Rectal smooth muscle tissue (tissue), 1 donor: Measurements from ENCODE around the gene SCP2.

ENCODE experiments used
- H3K27ac ChIP-seq: one replicate; pipeline ENCODE4 v1.7.0; 2013; ENCODE audit warnings: low read depth, low read length, inconsistent platforms
- H3K27me3 ChIP-seq: one replicate; pipeline ENCODE4 v1.7.0; 2013; ENCODE audit warnings: low read length; ENCODE audit not compliant: control insufficient read depth, insufficient read depth
- H3K36me3 ChIP-seq: one replicate; pipeline ENCODE4 v1.7.0; 2013; ENCODE audit warnings: low read length; ENCODE audit not compliant: control insufficient read depth, insufficient read depth
- H3K4me1 ChIP-seq: one replicate; pipeline ENCODE4 v1.7.0; 2013; ENCODE audit warnings: low read length; ENCODE audit not compliant: control insufficient read depth, insufficient read depth
- H3K4me3 ChIP-seq: one replicate; pipeline ENCODE4 v1.7.0; 2013; ENCODE audit warnings: low read length
- H3K9ac ChIP-seq: one replicate; pipeline ENCODE4 v1.7.0; 2013; ENCODE audit warnings: low read length

Gene SCP2

GRCh38 chr1:52907068-52907811 lies 19.8 kb upstream of the SCP2 start:
- no peak overlapping the region for H3K4me3 ChIP-seq
- peaks cover 3% of the 10 kb centered on the region for H3K36me3 ChIP-seq
- no peaks in the 10 kb centered on the region for H3K27me3 ChIP-seq
- no peaks in the 10 kb centered on the region for H3K4me1 ChIP-seq
- no peak overlapping the region for H3K27ac ChIP-seq
- H3K9ac ChIP-seq = no peak overlapping the region

- Histone ChIP-seq H3K4me1 (no peaks in the 10 kb centered on the region), H3K36me3 (peaks cover 3% of the 10 kb centered on the region), H3K4me3 (no peak overlapping the region), H3K27ac (no peak overlapping the region), H3K27me3 (no peaks in the 10 kb centered on the region), H3K9ac (no peak overlapping the region)
These were observed 19.3 kb upstream of the SCP2 start for GRCh38 chr1:52907812-52908153.

- H3K9ac ChIP-seq = no peak overlapping the region
- no peak overlapping the region for H3K4me3 ChIP-seq
- H3K27me3 ChIP-seq = no peaks in the 10 kb centered on the region
- H3K27ac ChIP-seq = no peak overlapping the region
- H3K36me3 ChIP-seq = peaks cover 3% of the 10 kb centered on the region
- no peaks in the 10 kb centered on the region for H3K4me1 ChIP-seq
These were observed 15.5 kb upstream of the SCP2 start for GRCh38 chr1:52911541-52911940.

- Histone ChIP-seq H3K36me3 (peaks cover under 1% of the 10 kb centered on the region), H3K4me1 (no peaks in the 10 kb centered on the region), H3K9ac (no peak overlapping the region), H3K4me3 (no peak overlapping the region), H3K27me3 (no peaks in the 10 kb centered on the region), H3K27ac (no peak overlapping the region)
These were observed 14.1 kb upstream of the SCP2 start for GRCh38 chr1:52913014-52913413.

- H3K9ac ChIP-seq = no peak overlapping the region
- H3K4me3 ChIP-seq = no peak overlapping the region
- no peak overlapping the region for H3K27ac ChIP-seq
These were observed 13.5 kb upstream of the SCP2 start for GRCh38 chr1:52913537-52913936.

GRCh38 chr1:52914463-52914862 lies 12.6 kb upstream of the SCP2 start:
- Histone ChIP-seq H3K27me3 (no peaks in the 10 kb centered on the region), H3K4me3 (no peak overlapping the region), H3K9ac (no peak overlapping the region), H3K27ac (no peak overlapping the region), H3K36me3 (no peaks in the 10 kb centered on the region), H3K4me1 (no peaks in the 10 kb centered on the region)

More at GRCh38 chr1:52913537-52913936, 13.5 kb upstream of the SCP2 start:
- no peaks in the 10 kb centered on the region for H3K36me3 ChIP-seq
- H3K27me3 ChIP-seq = no peaks in the 10 kb centered on the region
- no peaks in the 10 kb centered on the region for H3K4me1 ChIP-seq

GRCh38 chr1:52915211-52915854 lies 11.7 kb upstream of the SCP2 start:
- Histone ChIP-seq H3K27me3 (no peaks in the 10 kb centered on the region), H3K4me3 (no peak overlapping the region), H3K9ac (no peak overlapping the region), H3K36me3 (no peaks in the 10 kb centered on the region), H3K27ac (no peak overlapping the region), H3K4me1 (no peaks in the 10 kb centered on the region)

- no peak overlapping the region for H3K9ac ChIP-seq
- no peak overlapping the region for H3K27ac ChIP-seq
- H3K36me3 ChIP-seq = no peaks in the 10 kb centered on the region
These were observed 11.2 kb upstream of the SCP2 start for GRCh38 chr1:52915855-52916220.

GRCh38 chr1:52916241-52916975 lies 10.7 kb upstream of the SCP2 start:
- Histone ChIP-seq H3K27ac (no peak overlapping the region), H3K4me3 (no peak overlapping the region), H3K9ac (no peak overlapping the region), H3K4me1 (no peaks in the 10 kb centered on the region), H3K36me3 (no peaks in the 10 kb centered on the region), H3K27me3 (no peaks in the 10 kb centered on the region)

More at GRCh38 chr1:52915855-52916220, 11.2 kb upstream of the SCP2 start:
- no peak overlapping the region for H3K4me3 ChIP-seq
- no peaks in the 10 kb centered on the region for H3K4me1 ChIP-seq
- no peaks in the 10 kb centered on the region for H3K27me3 ChIP-seq

GRCh38 chr1:52917156-52917555 lies 9.9 kb upstream of the SCP2 start:
- Histone ChIP-seq H3K4me3 (no peak overlapping the region), H3K4me1 (no peaks in the 10 kb centered on the region), H3K27me3 (no peaks in the 10 kb centered on the region), H3K9ac (no peak overlapping the region), H3K27ac (no peak overlapping the region), H3K36me3 (no peaks in the 10 kb centered on the region)

- Histone ChIP-seq H3K4me1 (no peaks in the 10 kb centered on the region), H3K36me3 (no peaks in the 10 kb centered on the region), H3K27me3 (no peaks in the 10 kb centered on the region), H3K9ac (no peak overlapping the region), H3K27ac (no peak overlapping the region), H3K4me3 (no peak overlapping the region)
These were observed 9.5 kb upstream of the SCP2 start for GRCh38 chr1:52917581-52917980.

GRCh38 chr1:52918201-52918600 lies 8.9 kb upstream of the SCP2 start:
- Histone ChIP-seq H3K4me1 (no peaks in the 10 kb centered on the region), H3K4me3 (no peak overlapping the region), H3K9ac (no peak overlapping the region), H3K36me3 (no peaks in the 10 kb centered on the region), H3K27ac (no peak overlapping the region), H3K27me3 (no peaks in the 10 kb centered on the region)
